Measurements from ENCODE around the gene NOD1. TPM values are rescaled to one million over a fixed set of nuclear protein-coding genes. Genes with fewer than 3 reads are reported as not detected.

Gene NOD1
- total and polyA plus RNA-seq, 2 of the 8 experiments (the other 6 are each of a cell fraction or from before 2014, with no cell fraction given) = 3.8 to 6.5 TPM

GRCh38 chr7:30475580-30475979 lies 3.0 kb downstream of the NOD1 start (continued):
- TF ChIP-seq HDAC6 (IDR thresholded peaks at IDR 0.05; ENCODE audit: low read depth, low read length) = no peak
- no peak for TF ChIP-seq MAX (IDR thresholded peaks at IDR 0.05)
- no peak for TF ChIP-seq BACH1 (IDR thresholded peaks at IDR 0.05; ENCODE audit: low read length)
- no peak for TF ChIP-seq POU5F1 (IDR thresholded peaks at IDR 0.05; ENCODE audit: low read depth, low read length)

Data from H1 (cell line).